Measurements from ENCODE around the gene GCK.

GCK gene

GRCh38 chr7:44110719-44111635 lies 78.3 kb downstream of the GCK start:
- TF ChIP-seq FOXM1 (IDR thresholded peaks at IDR 0.05; ENCODE audit: borderline replicate concordance, low read depth): no peak
- no peak for TF ChIP-seq NFIC (IDR thresholded peaks at IDR 0.05)
- no peak for TF ChIP-seq YY1 (IDR thresholded peaks at IDR 0.05; ENCODE audit: low read depth)
- no peak for TF ChIP-seq ZBTB7A (IDR thresholded peaks at IDR 0.05; ENCODE audit: low read depth)
- TF ChIP-seq MAX (IDR thresholded peaks at IDR 0.05): no peak
- TF ChIP-seq REST (IDR thresholded peaks at IDR 0.05; ENCODE audit: low read depth): no peak

- TF ChIP-seq EGR1 (IDR thresholded peaks at IDR 0.05) (no peak), FOXM1 (IDR thresholded peaks at IDR 0.05; ENCODE audit: borderline replicate concordance, low read depth) (no peak), ZBTB7A (IDR thresholded peaks at IDR 0.05; ENCODE audit: low read depth) (no peak), TAF1 (IDR thresholded peaks at IDR 0.05; ENCODE audit: low read depth) (no peak), USF1 (IDR thresholded peaks at IDR 0.05) (no peak), RAD21 (IDR thresholded peaks at IDR 0.05; ENCODE audit: low read depth) (no peak), TCF12 (IDR thresholded peaks at IDR 0.05; ENCODE audit: low read depth) (no peak), EP300 (IDR thresholded peaks at IDR 0.05; ENCODE audit: borderline replicate concordance) (no peak)
Observed at GRCh38 chr7:44109991-44110390, 79.2 kb downstream of the GCK start.

GRCh38 chr7:44108768-44109750 lies 80.2 kb downstream of the GCK start:
- TF ChIP-seq TAF1 (IDR thresholded peaks at IDR 0.05; ENCODE audit: low read depth) (no peak), EGR1 (IDR thresholded peaks at IDR 0.05) (no peak)

- TF ChIP-seq TCF12 (IDR thresholded peaks at IDR 0.05; ENCODE audit: low read depth) (no peak), CEBPB (IDR thresholded peaks at IDR 0.05) (no peak), NFIC (IDR thresholded peaks at IDR 0.05) (no peak), CREB1 (IDR thresholded peaks at IDR 0.05; ENCODE audit: low read depth) (no peak), REST (IDR thresholded peaks at IDR 0.05; ENCODE audit: low read depth) (no peak), FOXM1 (IDR thresholded peaks at IDR 0.05; ENCODE audit: borderline replicate concordance, low read depth) (no peak), ZBTB7A (IDR thresholded peaks at IDR 0.05; ENCODE audit: low read depth) (no peak), YY1 (IDR thresholded peaks at IDR 0.05; ENCODE audit: low read depth) (no peak), USF1 (IDR thresholded peaks at IDR 0.05) (no peak), MAX (IDR thresholded peaks at IDR 0.05) (no peak), TAF1 (IDR thresholded peaks at IDR 0.05; ENCODE audit: low read depth) (no peak), EP300 (IDR thresholded peaks at IDR 0.05; ENCODE audit: borderline replicate concordance) (no peak), RAD21 (IDR thresholded peaks at IDR 0.05; ENCODE audit: low read depth) (no peak), TEAD4 (IDR thresholded peaks at IDR 0.05) (no peak), EGR1 (IDR thresholded peaks at IDR 0.05) (no peak)
Observed at GRCh38 chr7:44107961-44108767, 81.1 kb downstream of the GCK start.
